ENCODE measurements around the gene SLC66A1. TPM values are rescaled to one million over a fixed set of nuclear protein-coding genes. Genes with fewer than 3 reads are reported as not detected.

The SLC66A1 gene
- total RNA-seq, 1 experiment from 2014 or later, result 22.5 TPM

- H2BK5ac ChIP-seq (ENCODE audit: insufficient read length, low read length), result no peak overlapping the region
- no peak overlapping the region for H2BK20ac ChIP-seq (ENCODE audit: low read depth, low read length, poor library complexity, severe bottlenecking)
- H2BK12ac ChIP-seq (ENCODE audit: insufficient read length, low read depth, low read length), result no peak overlapping the region
- H3K27ac ChIP-seq (ENCODE audit: insufficient read length, low read depth, low read length), result no peak overlapping the region
- H4K91ac ChIP-seq (ENCODE audit: insufficient read length, low read depth, low read length), result no peak overlapping the region
- H3T11ph ChIP-seq (ENCODE audit: low read length), result no peak overlapping the region
- H3K4me2 ChIP-seq (ENCODE audit: insufficient read depth, insufficient read length, low read length), result no peak overlapping the region
- no CpG with 5 or more reads among the region's 11 CpGs for WGBS (ENCODE audit: extremely low coverage, insufficient read length, low lambda C conversion rate)
- no peak overlapping the region for H4K8ac ChIP-seq (replicated peaks; ENCODE audit: insufficient read length, low read depth, low read length)
- H3K9me3 ChIP-seq (ENCODE audit: control insufficient read depth, low read depth, low read length), result no peaks in the 10 kb centered on the region
- H2BK120ac ChIP-seq (ENCODE audit: low read depth, low read length, poor library complexity, severe bottlenecking), result no peak overlapping the region
- H2AFZ ChIP-seq (ENCODE audit: low read length), result no peak overlapping the region
- TF ChIP-seq CTCF (conservative IDR thresholded peaks at IDR 0.05), result no peak
- 0 out of 2 replicates have a peak, but pooled peaks cover 3% of the 10 kb centered on the region for H3K4me1 ChIP-seq (ENCODE audit: insufficient read depth, low read length)
- Mint-ChIP-seq H3K9me3 (no peaks in the 10 kb centered on the region), H3K36me3 (ENCODE audit: insufficient read depth in 1 of 3, low read depth in 3 of 3) (peaks cover 20 to 34% (median 32%) of the 10 kb centered on the region in 3 experiments), H3K4me3 (no peak overlapping the region), H3K4me1 (peaks cover 20 to 24% of the 10 kb centered on the region in 2 experiments), H3K27ac (no peak overlapping the region), H3K27me3 (ENCODE audit: low read depth) (peaks cover 1% of the 10 kb centered on the region; the same call in 1 of the 2 replicates)
- no peak overlapping the region for H3K23ac ChIP-seq (ENCODE audit: insufficient read length, low read depth, low read length)
- H3K9ac ChIP-seq (ENCODE audit: extremely low read depth, insufficient read length, low read length), result no peak overlapping the region
- H3K79me2 ChIP-seq (ENCODE audit: insufficient read depth, low read length), result peaks cover 5% of the 10 kb centered on the region; the same call in 1 of the 2 replicates
- no peak overlapping the region for H2AK5ac ChIP-seq (ENCODE audit: insufficient read length, low read length)
- H3K79me1 ChIP-seq (ENCODE audit: insufficient read depth, low read depth, low read length, poor library complexity, severe bottlenecking), result peaks cover 4% of the 10 kb centered on the region
- H3K18ac ChIP-seq (ENCODE audit: insufficient read length, low read depth, low read length), result no peak overlapping the region
- H3K4ac ChIP-seq (ENCODE audit: low read depth, low read length), result no peak overlapping the region
- no peak overlapping the region for H3K56ac ChIP-seq (ENCODE audit: insufficient read length, low read depth, low read length)
- no peaks in the 10 kb centered on the region for H4K20me1 ChIP-seq (ENCODE audit: control insufficient read depth, insufficient read depth, insufficient read length)
- H3K23me2 ChIP-seq (ENCODE audit: insufficient read length, low read depth, low read length, poor library complexity, severe bottlenecking), result no peaks in the 10 kb centered on the region
- H2BK15ac ChIP-seq (ENCODE audit: low read depth, low read length), result no peak overlapping the region
- no peak for DNase-seq
- H4K5ac ChIP-seq (ENCODE audit: insufficient read length, low read depth, low read length), result no peak overlapping the region
- no peaks in the 10 kb centered on the region for H3K27me3 ChIP-seq (ENCODE audit: insufficient read depth, low read length)
- no peak overlapping the region for H3K14ac ChIP-seq (ENCODE audit: insufficient read depth, low read length)
These were observed 47.2 kb downstream of the SLC66A1 start for GRCh38 chr1:19359357-19359756.
